ENCODE results near the gene ADTRP.

Gene ADTRP

GRCh38 chr6:11722805-11723631, 55.6 kb downstream of the ADTRP start:
- no peak for DNase-seq

- no peak for DNase-seq
These were observed 56.4 kb downstream of the ADTRP start for GRCh38 chr6:11722220-11722619.

GRCh38 chr6:11718463-11718862, 60.1 kb downstream of the ADTRP start:
- DNase-seq, result no peak

- no peak for DNase-seq
These were observed 60.6 kb downstream of the ADTRP start for GRCh38 chr6:11718031-11718430.

- DNase-seq, result peak; percentile 65 to 79
These were observed 63.8 kb downstream of the ADTRP start for GRCh38 chr6:11714798-11715285.

- no peak for DNase-seq
These were observed 64.3 kb downstream of the ADTRP start for GRCh38 chr6:11714116-11714797.

GRCh38 chr6:11712760-11713159, 65.8 kb downstream of the ADTRP start:
- DNase-seq, result no peak

GRCh38 chr6:11711984-11712711, 66.5 kb downstream of the ADTRP start:
- DNase-seq, result no peak

GRCh38 chr6:11711003-11711983, 67.3 kb downstream of the ADTRP start:
- DNase-seq, result no peak

- DNase-seq, result no peak
These were observed 68.3 kb downstream of the ADTRP start for GRCh38 chr6:11710311-11710761.

- DNase-seq, result no peak
These were observed 72.4 kb downstream of the ADTRP start for GRCh38 chr6:11706171-11706570.

- no peak for DNase-seq
These were observed 73.1 kb downstream of the ADTRP start for GRCh38 chr6:11705483-11705882.

- DNase-seq, result no peak
These were observed 73.5 kb downstream of the ADTRP start for GRCh38 chr6:11705069-11705468.

GRCh38 chr6:11703725-11704124, 74.9 kb downstream of the ADTRP start:
- DNase-seq, result peak; percentile 23 to 66

- no peak for DNase-seq
These were observed 76.0 kb downstream of the ADTRP start for GRCh38 chr6:11702500-11703130.

GRCh38 chr6:11702089-11702488, 76.5 kb downstream of the ADTRP start:
- peak in 1 of 2 experiments; percentile 16 for DNase-seq

- no peak for DNase-seq
These were observed 77.0 kb downstream of the ADTRP start for GRCh38 chr6:11701573-11701972.

- DNase-seq, result peak in 1 of 2 experiments; percentile 55
These were observed 78.4 kb downstream of the ADTRP start for GRCh38 chr6:11700118-11700718.

- DNase-seq, result no peak
These were observed 79.0 kb downstream of the ADTRP start for GRCh38 chr6:11699576-11699975.

GRCh38 chr6:11692451-11693376, 85.9 kb downstream of the ADTRP start:
- no peak for DNase-seq

All from NCI-H524 (cell line).